ENCODE data around the gene ATF1. TPM values are rescaled to one million over a fixed set of nuclear protein-coding genes. Genes with fewer than 3 reads are reported as not detected.

ATF1 gene
- total RNA-seq, 4 donors from 2014 or later: 19.2 to 35.4 (median 22.1) TPM

- TF ChIP-seq CTCF (IDR thresholded peaks at IDR 0.05; ENCODE audit: low read depth): no peak
Observed at GRCh38 chr12:50772470-50772869, 8.6 kb downstream of the ATF1 start.

DNA sequence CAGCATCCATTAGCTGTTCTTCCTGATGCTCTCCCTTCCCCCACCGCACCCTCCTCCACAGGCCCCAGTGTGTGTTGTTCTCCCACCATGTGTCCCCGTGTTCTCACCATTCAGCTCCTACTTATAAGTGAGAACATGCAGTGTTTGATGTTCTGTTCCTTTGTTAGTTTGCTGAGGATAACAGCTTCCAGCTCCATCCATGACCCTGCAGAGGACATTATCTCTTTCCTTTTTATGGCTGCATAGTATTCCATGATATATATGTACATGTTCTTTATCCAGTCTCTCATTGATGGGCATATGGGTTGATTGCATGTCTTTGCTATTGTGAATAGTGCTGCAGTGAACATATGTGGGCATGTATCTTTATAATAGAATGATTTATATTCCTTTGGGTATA lies 9.0 kb downstream of the ATF1 start:
- no peak for TF ChIP-seq CTCF (IDR thresholded peaks at IDR 0.05; ENCODE audit: low read depth)

DNA sequence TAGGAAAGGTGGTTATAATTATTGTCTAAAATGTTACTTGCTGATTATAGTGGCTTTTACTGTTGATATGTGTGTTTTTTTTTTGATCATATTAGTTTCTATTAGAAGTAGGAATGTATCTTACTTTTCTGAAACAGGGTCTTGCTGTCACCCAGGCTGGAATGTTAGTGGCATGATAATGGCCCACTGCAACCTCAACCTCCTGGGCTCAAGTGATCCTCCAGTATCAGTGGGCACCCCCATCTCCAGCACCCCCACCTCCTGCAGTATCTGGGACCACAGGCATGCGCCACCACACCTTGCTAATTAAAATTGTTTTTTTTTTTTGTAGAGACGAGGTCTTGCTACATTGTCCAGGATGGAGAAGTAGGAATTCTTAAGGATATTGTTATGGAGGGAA lies 11.3 kb downstream of the ATF1 start:
- no peak for TF ChIP-seq CTCF (IDR thresholded peaks at IDR 0.05; ENCODE audit: low read depth)

GRCh38 chr12:50776749-50777728 lies 13.1 kb downstream of the ATF1 start:
- no peak for TF ChIP-seq CTCF (IDR thresholded peaks at IDR 0.05; ENCODE audit: low read depth)

GRCh38 chr12:50778663-50779590 lies 15.0 kb downstream of the ATF1 start:
- no peak for TF ChIP-seq CTCF (IDR thresholded peaks at IDR 0.05; ENCODE audit: low read depth)

GRCh38 chr12:50780013-50780412 lies 16.1 kb downstream of the ATF1 start:
- TF ChIP-seq CTCF (IDR thresholded peaks at IDR 0.05; ENCODE audit: low read depth): no peak

GRCh38 chr12:50784501-50784900 lies 20.6 kb downstream of the ATF1 start:
- TF ChIP-seq CTCF (IDR thresholded peaks at IDR 0.05; ENCODE audit: low read depth): no peak
